GM12878 (cell line): ENCODE results near the gene MYO9B. TPM values are rescaled to one million over a fixed set of nuclear protein-coding genes. Genes with fewer than 3 reads are reported as not detected.

ENCODE experiments used
- CBFB ChIP-seq: IDR thresholded peaks from 2 replicates; pipeline ENCODE4 v1.6.1; 2016; ENCODE audit warnings: antibody characterized with exemption, low read depth
- CREM ChIP-seq: IDR thresholded peaks from 2 replicates; pipeline ENCODE4 v1.6.1; 2014; ENCODE audit warnings: antibody characterized with exemption, low read depth
- EGR1 ChIP-seq, 2 experiments: IDR thresholded peaks; 1 replicate in 1 of 2; 2 replicates in 1 of 2; pipeline ENCODE4 v1.6.1; 2011 to 2012; ENCODE audit warnings: low read depth in 2 of 2, low read length in 2 of 2, borderline replicate concordance in 1 of 2, mild to moderate bottlenecking in 1 of 2, moderate library complexity in 1 of 2
- IKZF2 ChIP-seq, 2 experiments: fragments of 450-650 bp; IDR thresholded peaks; 2 replicates each; pipeline ENCODE4 v1.6.1; 2017; ENCODE audit warnings: mild to moderate bottlenecking in 2 of 2, moderate library complexity in 2 of 2
- KLF5 ChIP-seq: fragments of 450-650 bp; IDR thresholded peaks from 2 replicates; pipeline ENCODE4 v1.6.1; 2014; ENCODE audit warnings: mild to moderate bottlenecking; ENCODE audit not compliant: partially characterized antibody
- MEF2B ChIP-seq: fragments of 450-650 bp; IDR thresholded peaks from 2 replicates; pipeline ENCODE4 v1.6.1; 2018; ENCODE audit warnings: mild to moderate bottlenecking, moderate library complexity; ENCODE audit not compliant: partially characterized antibody, poor library complexity, severe bottlenecking
- PML ChIP-seq: IDR thresholded peaks from 2 replicates; pipeline ENCODE4 v1.6.1; 2012; ENCODE audit warnings: low read length, inconsistent platforms
- POLR2A ChIP-seq: IDR thresholded peaks from 2 replicates; pipeline ENCODE4 v1.6.1; 2011; ENCODE audit warnings: low read depth, mild to moderate bottlenecking, low read length
- RAD51 ChIP-seq: fragments of 450-650 bp; IDR thresholded peaks from 2 replicates; pipeline ENCODE4 v1.6.1; 2016; ENCODE audit warnings: moderate library complexity, mild to moderate bottlenecking, inconsistent platforms
- RB1 ChIP-seq: fragments of 450-650 bp; formaldehyde crosslinking; IDR thresholded peaks from 2 replicates; pipeline ENCODE4 v1.6.1; 2017; ENCODE audit warnings: mild to moderate bottlenecking, borderline replicate concordance
- RUNX3 ChIP-seq: IDR thresholded peaks from 2 replicates; pipeline ENCODE4 v1.6.1; 2012; ENCODE audit warnings: low read length, inconsistent platforms
- SUZ12 ChIP-seq: fragments of 200-600 bp; sonication (generic); IDR thresholded peaks from one replicate; pipeline ENCODE4 v1.6.1; 2018; ENCODE audit warnings: antibody characterized with exemption, mild to moderate bottlenecking; ENCODE audit not compliant: unreplicated experiment
- ZNF24 ChIP-seq: fragments of 450-650 bp; IDR thresholded peaks from 2 replicates; pipeline ENCODE4 v1.6.1; 2017; ENCODE audit warnings: antibody characterized with exemption, mild to moderate bottlenecking
- ZNF384 ChIP-seq: IDR thresholded peaks from 2 replicates; pipeline ENCODE4 v1.6.1; 2012; ENCODE audit warnings: low read depth, mild to moderate bottlenecking, low read length, improper control_type of control experiment, borderline replicate concordance
- polyA plus RNA-seq, 11 experiments: library from polyadenylated mRNA; depleted of rRNA in 4 of 11; unstranded in 6 of 11; stranded (reverse) in 5 of 11; fragments of >200 nt; fragmentation: Nextera tagmentation in 4 of 11; fragmentation: Illumina TruSeq in 1 of 11; extraction: Ambion mirVana in 4 of 11; extraction: Trizol in 1 of 11; gene quantifications; 1 replicate in 1 of 11; 2 replicates in 10 of 11; pipeline versions ENCODE4 v1.2.1 to v1.2.3, GENCODE V29; 2011 to 2016; ENCODE audit warnings: inconsistent platforms in 2 of 11, missing spikeins in 2 of 11, low read depth in 1 of 11
- total RNA-seq, 4 experiments: library from RNA; depleted of rRNA in 3 of 4; stranded (reverse); fragments of >200 nt in 3 of 4; fragmentation: Illumina TruSeq in 1 of 4; extraction: Trizol in 1 of 4; gene quantifications; 2 replicates each; pipeline versions ENCODE4 v1.2.1 to v1.2.3, GENCODE V29; 2013 to 2021
- TF ChIP-seq, protein P1 (sequence below): IDR thresholded peaks from 2 replicates; pipeline ENCODE4 v1.6.1; 2012; ENCODE audit warnings: mild to moderate bottlenecking, low read depth, low read length
- TF ChIP-seq, protein P2 (sequence below): fragments of 450-650 bp; IDR thresholded peaks from 2 replicates; pipeline ENCODE4 v1.6.1; 2017; ENCODE audit warnings: antibody characterized with exemption, mild to moderate bottlenecking, moderate library complexity
- TF ChIP-seq, protein P3 (sequence below): IDR thresholded peaks from 2 replicates; pipeline ENCODE4 v1.6.1; 2011; ENCODE audit warnings: borderline replicate concordance, low read depth, mild to moderate bottlenecking, moderate library complexity, mixed read lengths, low read length; ENCODE audit not compliant: insufficient read depth; ENCODE audit errors: extremely low read length
- TF ChIP-seq, protein P4 (sequence below): fragments of 450-650 bp; IDR thresholded peaks from 2 replicates; pipeline ENCODE4 v1.6.1; 2018; ENCODE audit warnings: borderline replicate concordance, mild to moderate bottlenecking; ENCODE audit not compliant: partially characterized antibody
- TF ChIP-seq, protein P5 (sequence below): fragments of 450-650 bp; IDR thresholded peaks from 2 replicates; pipeline ENCODE4 v1.6.1; 2014; ENCODE audit warnings: mild to moderate bottlenecking

MYO9B gene
- total and polyA plus RNA-seq, 10 of the 15 experiments (the other 5 are each of a cell fraction or from before 2014, with no cell fraction given) = 5.4 to 165 (median 45.8) TPM

DNA sequence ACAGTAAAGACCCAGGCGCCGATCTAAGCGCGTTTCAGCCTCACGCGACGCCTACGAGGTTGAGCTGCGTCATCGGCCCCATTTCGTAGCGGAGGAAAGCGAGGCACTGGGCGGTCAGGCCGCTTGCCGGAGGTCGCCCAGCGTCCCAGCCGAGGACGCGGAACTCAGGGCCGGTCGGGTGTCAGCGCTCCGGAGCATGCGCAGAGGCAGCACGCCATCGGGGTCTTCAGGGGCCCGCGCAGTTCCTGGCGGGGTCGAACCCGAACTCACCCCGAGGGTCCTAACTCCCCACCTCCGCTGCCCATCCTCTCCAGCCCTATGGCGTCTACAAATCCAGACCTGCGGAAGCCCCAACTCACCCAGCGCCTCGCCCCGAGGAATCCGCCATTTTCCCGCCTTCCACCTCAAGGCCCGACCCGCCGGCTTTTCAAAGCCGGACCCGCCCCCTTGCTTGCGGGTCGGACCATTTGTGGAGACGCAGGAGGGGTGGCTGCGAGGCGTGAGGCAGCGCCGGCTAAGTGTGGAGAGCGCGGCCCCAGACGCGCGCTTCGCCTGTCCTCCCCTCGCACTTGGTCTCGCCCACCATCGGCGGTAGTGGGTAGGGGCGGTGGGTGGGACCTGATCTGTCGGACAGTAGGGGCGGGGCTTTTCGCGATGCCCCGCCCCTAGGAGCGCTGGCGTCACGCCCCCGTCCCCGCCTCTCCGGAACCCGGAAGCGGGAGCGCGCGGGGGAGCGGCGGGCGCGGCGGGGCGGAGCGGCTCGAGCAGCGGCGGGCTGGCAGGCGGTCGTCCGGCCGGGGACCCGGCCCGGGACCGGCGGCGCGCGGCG, at the start of gene MYO9B, which contains the start of gene HAUS8 (continued):
- TF ChIP-seq EGR1 (IDR thresholded peaks at IDR 0.05; ENCODE audit: borderline replicate concordance in 1 of 2, low read depth in 2 of 2, low read length in 2 of 2) (no peak), RB1 (peak; percentile 100), ZNF24 (no peak), RAD51 (no peak), CBFB (peak; percentile 58), CREM (peak; percentile 80; the same call in 1 of the 2 replicates), KLF5 (peak; percentile 100), POLR2A (peak; percentile 85), RUNX3 (no peak), SUZ12 (no peak), ZNF384 (no peak), IKZF2 (IDR thresholded peaks at IDR 0.05) (no peak), MEF2B (no peak), PML (no peak)
- TF ChIP-seq, protein P1, sequence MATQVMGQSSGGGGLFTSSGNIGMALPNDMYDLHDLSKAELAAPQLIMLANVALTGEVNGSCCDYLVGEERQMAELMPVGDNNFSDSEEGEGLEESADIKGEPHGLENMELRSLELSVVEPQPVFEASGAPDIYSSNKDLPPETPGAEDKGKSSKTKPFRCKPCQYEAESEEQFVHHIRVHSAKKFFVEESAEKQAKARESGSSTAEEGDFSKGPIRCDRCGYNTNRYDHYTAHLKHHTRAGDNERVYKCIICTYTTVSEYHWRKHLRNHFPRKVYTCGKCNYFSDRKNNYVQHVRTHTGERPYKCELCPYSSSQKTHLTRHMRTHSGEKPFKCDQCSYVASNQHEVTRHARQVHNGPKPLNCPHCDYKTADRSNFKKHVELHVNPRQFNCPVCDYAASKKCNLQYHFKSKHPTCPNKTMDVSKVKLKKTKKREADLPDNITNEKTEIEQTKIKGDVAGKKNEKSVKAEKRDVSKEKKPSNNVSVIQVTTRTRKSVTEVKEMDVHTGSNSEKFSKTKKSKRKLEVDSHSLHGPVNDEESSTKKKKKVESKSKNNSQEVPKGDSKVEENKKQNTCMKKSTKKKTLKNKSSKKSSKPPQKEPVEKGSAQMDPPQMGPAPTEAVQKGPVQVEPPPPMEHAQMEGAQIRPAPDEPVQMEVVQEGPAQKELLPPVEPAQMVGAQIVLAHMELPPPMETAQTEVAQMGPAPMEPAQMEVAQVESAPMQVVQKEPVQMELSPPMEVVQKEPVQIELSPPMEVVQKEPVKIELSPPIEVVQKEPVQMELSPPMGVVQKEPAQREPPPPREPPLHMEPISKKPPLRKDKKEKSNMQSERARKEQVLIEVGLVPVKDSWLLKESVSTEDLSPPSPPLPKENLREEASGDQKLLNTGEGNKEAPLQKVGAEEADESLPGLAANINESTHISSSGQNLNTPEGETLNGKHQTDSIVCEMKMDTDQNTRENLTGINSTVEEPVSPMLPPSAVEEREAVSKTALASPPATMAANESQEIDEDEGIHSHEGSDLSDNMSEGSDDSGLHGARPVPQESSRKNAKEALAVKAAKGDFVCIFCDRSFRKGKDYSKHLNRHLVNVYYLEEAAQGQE = no peak
- TF ChIP-seq, protein P2, sequence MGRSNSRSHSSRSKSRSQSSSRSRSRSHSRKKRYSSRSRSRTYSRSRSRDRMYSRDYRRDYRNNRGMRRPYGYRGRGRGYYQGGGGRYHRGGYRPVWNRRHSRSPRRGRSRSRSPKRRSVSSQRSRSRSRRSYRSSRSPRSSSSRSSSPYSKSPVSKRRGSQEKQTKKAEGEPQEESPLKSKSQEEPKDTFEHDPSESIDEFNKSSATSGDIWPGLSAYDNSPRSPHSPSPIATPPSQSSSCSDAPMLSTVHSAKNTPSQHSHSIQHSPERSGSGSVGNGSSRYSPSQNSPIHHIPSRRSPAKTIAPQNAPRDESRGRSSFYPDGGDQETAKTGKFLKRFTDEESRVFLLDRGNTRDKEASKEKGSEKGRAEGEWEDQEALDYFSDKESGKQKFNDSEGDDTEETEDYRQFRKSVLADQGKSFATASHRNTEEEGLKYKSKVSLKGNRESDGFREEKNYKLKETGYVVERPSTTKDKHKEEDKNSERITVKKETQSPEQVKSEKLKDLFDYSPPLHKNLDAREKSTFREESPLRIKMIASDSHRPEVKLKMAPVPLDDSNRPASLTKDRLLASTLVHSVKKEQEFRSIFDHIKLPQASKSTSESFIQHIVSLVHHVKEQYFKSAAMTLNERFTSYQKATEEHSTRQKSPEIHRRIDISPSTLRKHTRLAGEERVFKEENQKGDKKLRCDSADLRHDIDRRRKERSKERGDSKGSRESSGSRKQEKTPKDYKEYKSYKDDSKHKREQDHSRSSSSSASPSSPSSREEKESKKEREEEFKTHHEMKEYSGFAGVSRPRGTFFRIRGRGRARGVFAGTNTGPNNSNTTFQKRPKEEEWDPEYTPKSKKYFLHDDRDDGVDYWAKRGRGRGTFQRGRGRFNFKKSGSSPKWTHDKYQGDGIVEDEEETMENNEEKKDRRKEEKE = peak; percentile 97
- TF ChIP-seq, protein P3, sequence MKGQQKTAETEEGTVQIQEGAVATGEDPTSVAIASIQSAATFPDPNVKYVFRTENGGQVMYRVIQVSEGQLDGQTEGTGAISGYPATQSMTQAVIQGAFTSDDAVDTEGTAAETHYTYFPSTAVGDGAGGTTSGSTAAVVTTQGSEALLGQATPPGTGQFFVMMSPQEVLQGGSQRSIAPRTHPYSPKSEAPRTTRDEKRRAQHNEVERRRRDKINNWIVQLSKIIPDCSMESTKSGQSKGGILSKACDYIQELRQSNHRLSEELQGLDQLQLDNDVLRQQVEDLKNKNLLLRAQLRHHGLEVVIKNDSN = no peak
- TF ChIP-seq, protein P4, sequence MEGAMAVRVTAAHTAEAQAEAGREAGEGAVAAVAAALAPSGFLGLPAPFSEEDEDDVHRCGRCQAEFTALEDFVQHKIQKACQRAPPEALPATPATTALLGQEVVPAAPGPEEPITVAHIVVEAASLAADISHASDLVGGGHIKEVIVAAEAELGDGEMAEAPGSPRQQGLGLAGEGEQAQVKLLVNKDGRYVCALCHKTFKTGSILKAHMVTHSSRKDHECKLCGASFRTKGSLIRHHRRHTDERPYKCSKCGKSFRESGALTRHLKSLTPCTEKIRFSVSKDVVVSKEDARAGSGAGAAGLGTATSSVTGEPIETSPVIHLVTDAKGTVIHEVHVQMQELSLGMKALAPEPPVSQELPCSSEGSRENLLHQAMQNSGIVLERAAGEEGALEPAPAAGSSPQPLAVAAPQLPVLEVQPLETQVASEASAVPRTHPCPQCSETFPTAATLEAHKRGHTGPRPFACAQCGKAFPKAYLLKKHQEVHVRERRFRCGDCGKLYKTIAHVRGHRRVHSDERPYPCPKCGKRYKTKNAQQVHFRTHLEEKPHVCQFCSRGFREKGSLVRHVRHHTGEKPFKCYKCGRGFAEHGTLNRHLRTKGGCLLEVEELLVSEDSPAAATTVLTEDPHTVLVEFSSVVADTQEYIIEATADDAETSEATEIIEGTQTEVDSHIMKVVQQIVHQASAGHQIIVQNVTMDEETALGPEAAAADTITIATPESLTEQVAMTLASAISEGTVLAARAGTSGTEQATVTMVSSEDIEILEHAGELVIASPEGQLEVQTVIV = peak; percentile 90
- TF ChIP-seq, protein P5, sequence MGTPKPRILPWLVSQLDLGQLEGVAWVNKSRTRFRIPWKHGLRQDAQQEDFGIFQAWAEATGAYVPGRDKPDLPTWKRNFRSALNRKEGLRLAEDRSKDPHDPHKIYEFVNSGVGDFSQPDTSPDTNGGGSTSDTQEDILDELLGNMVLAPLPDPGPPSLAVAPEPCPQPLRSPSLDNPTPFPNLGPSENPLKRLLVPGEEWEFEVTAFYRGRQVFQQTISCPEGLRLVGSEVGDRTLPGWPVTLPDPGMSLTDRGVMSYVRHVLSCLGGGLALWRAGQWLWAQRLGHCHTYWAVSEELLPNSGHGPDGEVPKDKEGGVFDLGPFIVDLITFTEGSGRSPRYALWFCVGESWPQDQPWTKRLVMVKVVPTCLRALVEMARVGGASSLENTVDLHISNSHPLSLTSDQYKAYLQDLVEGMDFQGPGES = peak; percentile 60; the same call in 1 of the 2 replicates
